ENCODE measurements around the gene DNHD1.

- no peak for TF ChIP-seq SIN3A (IDR thresholded peaks at IDR 0.05; ENCODE audit: borderline replicate concordance, insufficient read depth, low read depth, low read length)
- TF ChIP-seq CTCF (IDR thresholded peaks at IDR 0.05), result no peak
- TF ChIP-seq POLR2AphosphoS5 (IDR thresholded peaks at IDR 0.05; ENCODE audit: low read depth, low read length), result no peak
- no peak for TF ChIP-seq TCF7L2 (IDR thresholded peaks at IDR 0.05; ENCODE audit: low read depth, low read length)
These were observed 44.3 kb downstream of the DNHD1 start for GRCh38 chr11:6541356-6541755.

Data from Panc1 (cell line).